HepG2 (cell line): ENCODE measurements around the gene PSD4. TPM values are rescaled to one million over a fixed set of nuclear protein-coding genes. Genes with fewer than 3 reads are reported as not detected.

Experiments
- CBX2 ChIP-seq, 2 experiments: fragments of 200-600 bp in 1 of 2; sonication (generic); formaldehyde crosslinking in 1 of 2; IDR thresholded peaks; 2 replicates each; pipeline versions ENCODE4 v1.7.0 to v1.8.1; 2018 to 2022; ENCODE audit warnings: low read depth in 2 of 2, low read length in 1 of 2, mild to moderate bottlenecking in 1 of 2, missing genetic modification reagents in 1 of 2
- FOXA1 ChIP-seq, 2 experiments: fragments of 450-650 bp in 1 of 2; sonication (generic) in 1 of 2; formaldehyde crosslinking in 1 of 2; IDR thresholded peaks; 2 replicates each; pipeline versions ENCODE4 v1.4.0 to v1.6.1; 2016 to 2020; ENCODE audit warnings: missing genetic modification reagents in 1 of 2
- MBNL3 ChIP-seq: fragments of 250-450 bp; sonication (Bioruptor Pico); conservative IDR thresholded peaks from 2 replicates; pipeline ENCODE4 v1.8.0; 2022; ENCODE audit warnings: mild to moderate bottlenecking, inconsistent platforms
- MEF2D ChIP-seq: sonication (generic); formaldehyde crosslinking; IDR thresholded peaks from 2 replicates; pipeline ENCODE4 v1.5.1; 2020; ENCODE audit warnings: mild to moderate bottlenecking, missing genetic modification reagents
- NFE2L1 ChIP-seq: sonication (generic); formaldehyde crosslinking; IDR thresholded peaks from 2 replicates; pipeline ENCODE4 v1.4.0; 2020; ENCODE audit warnings: missing genetic modification reagents, mild to moderate bottlenecking, borderline replicate concordance
- RXRA ChIP-seq: sonication (generic); formaldehyde crosslinking; IDR thresholded peaks from 2 replicates; pipeline ENCODE4 v1.5.1; 2020; ENCODE audit warnings: missing genetic modification reagents
- SP140L ChIP-seq: sonication (generic); formaldehyde crosslinking; IDR thresholded peaks from 2 replicates; pipeline ENCODE4 v1.4.0; 2020; ENCODE audit warnings: missing genetic modification reagents, borderline replicate concordance
- SRF ChIP-seq: IDR thresholded peaks from 2 replicates; pipeline ENCODE4 v1.6.1; 2011; ENCODE audit warnings: mild to moderate bottlenecking, low read depth, low read length, moderate library complexity
- TBX2 ChIP-seq: sonication (generic); formaldehyde crosslinking; IDR thresholded peaks from 2 replicates; pipeline ENCODE4 v1.5.0; 2020; ENCODE audit warnings: missing genetic modification reagents, mild to moderate bottlenecking, borderline replicate concordance
- ZC3H13 ChIP-seq: sonication (generic); formaldehyde crosslinking; IDR thresholded peaks from 2 replicates; pipeline ENCODE4 v1.8.1; 2023; ENCODE audit warnings: mild to moderate bottlenecking, missing genetic modification reagents, moderate library complexity
- ZNF496 ChIP-seq: sonication (generic); formaldehyde crosslinking; IDR thresholded peaks from 2 replicates; pipeline ENCODE4 v1.8.1; 2023; ENCODE audit warnings: mild to moderate bottlenecking, moderate library complexity, missing genetic modification reagents; ENCODE audit not compliant: insufficient replicate concordance
- ZNF713 ChIP-seq: sonication (generic); formaldehyde crosslinking; IDR thresholded peaks from 2 replicates; pipeline ENCODE4 v1.4.0; 2020; ENCODE audit warnings: mild to moderate bottlenecking, missing genetic modification reagents
- ZSCAN31 ChIP-seq: sonication (generic); formaldehyde crosslinking; IDR thresholded peaks from 2 replicates; pipeline ENCODE4 v1.5.0; 2020; ENCODE audit warnings: low read depth, mild to moderate bottlenecking, missing genetic modification reagents
- ZZZ3 ChIP-seq: sonication (generic); formaldehyde crosslinking; IDR thresholded peaks from 2 replicates; pipeline ENCODE4 v1.4.0; 2020; ENCODE audit warnings: missing genetic modification reagents, mild to moderate bottlenecking, borderline replicate concordance
- polyA plus RNA-seq, 8 experiments: library from polyadenylated mRNA; depleted of rRNA in 3 of 8; stranded (reverse) in 7 of 8; unstranded in 1 of 8; fragments of >200 nt; fragmentation: Illumina TruSeq in 4 of 8; extraction: Trizol in 4 of 8; gene quantifications; 2 replicates each; pipeline versions ENCODE4 v1.2.1 to v1.2.3, GENCODE V29; 2011 to 2016; ENCODE audit warnings: low read depth in 4 of 8, missing spikeins in 1 of 8, mixed read lengths in 1 of 8; ENCODE audit not compliant: insufficient read depth in 1 of 8
- total RNA-seq, 5 experiments: library from RNA; depleted of rRNA; stranded (reverse); fragments of >200 nt; fragmentation: Illumina TruSeq; extraction: Trizol; gene quantifications; 2 replicates each; pipeline ENCODE4 v1.2.3, GENCODE V29; 2016; ENCODE audit warnings: low read depth in 1 of 5
- TF ChIP-seq, protein P1 (sequence below): sonication (generic); formaldehyde crosslinking; IDR thresholded peaks from 2 replicates; pipeline ENCODE4 v1.5.0; 2020; ENCODE audit warnings: mild to moderate bottlenecking, missing genetic modification reagents, borderline replicate concordance
- TF ChIP-seq, protein P2 (sequence below): sonication (generic); formaldehyde crosslinking; IDR thresholded peaks from 2 replicates; pipeline ENCODE4 v1.5.0; 2020; ENCODE audit warnings: missing genetic modification reagents
- TF ChIP-seq, protein P3 (sequence below): sonication (generic); formaldehyde crosslinking; IDR thresholded peaks from 2 replicates; pipeline ENCODE4 v1.4.0; 2020; ENCODE audit warnings: missing genetic modification reagents
- TF ChIP-seq, protein P4 (sequence below): sonication (generic); formaldehyde crosslinking; IDR thresholded peaks from 2 replicates; pipeline ENCODE4 v1.5.0; 2020; ENCODE audit warnings: missing genetic modification reagents

The PSD4 gene
- total and polyA plus RNA-seq, 2 of the 13 experiments (the other 11 are each of a cell fraction or from before 2014, with no cell fraction given), result 5.8 to 9.4 TPM

DNA sequence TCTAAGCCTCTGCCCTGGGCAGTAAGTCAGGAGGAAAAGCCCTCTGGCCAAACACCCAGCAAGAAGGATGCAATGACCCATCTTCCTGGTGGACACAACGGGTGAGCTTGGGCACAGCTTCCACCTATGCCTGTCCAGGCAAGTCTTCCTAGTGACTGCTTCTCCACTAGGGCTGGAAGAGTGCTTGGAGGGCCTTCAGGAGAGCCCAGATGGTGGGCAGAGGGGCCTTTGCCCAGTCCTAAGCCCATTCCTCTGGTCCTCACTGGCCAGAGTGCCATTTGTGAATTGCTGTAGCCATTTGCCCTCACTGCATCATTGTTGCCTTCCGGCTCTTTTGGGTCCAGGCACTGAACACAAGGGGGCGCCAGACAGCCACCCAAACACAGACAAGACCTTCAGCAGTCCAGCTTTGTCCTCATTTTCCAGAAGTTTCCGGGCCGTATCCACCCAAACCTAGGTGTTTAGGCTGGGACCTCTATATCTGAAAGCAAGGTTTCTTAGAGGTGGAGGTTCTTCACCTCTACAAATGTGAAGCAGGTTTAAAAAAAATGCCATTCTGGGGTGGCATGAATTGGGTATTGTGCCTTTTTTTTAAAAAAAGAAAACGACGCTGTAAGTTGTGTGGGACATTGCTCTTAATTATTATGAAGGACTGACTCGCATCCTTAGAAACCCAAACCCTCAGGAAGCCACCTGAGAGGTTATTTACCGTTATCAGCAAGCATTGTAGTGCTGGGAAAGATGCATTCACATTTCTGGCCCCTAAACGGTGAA, 75.4 kb downstream of the PSD4 start (continued):
- TF ChIP-seq RXRA (peak; percentile 40; the same call in 1 of the 2 replicates), ZNF496 (CRISPR knock-in tag) (no peak), TBX2 (no peak), SP140L (CRISPR knock-in tag) (no peak), FOXA1 (IDR thresholded peaks at IDR 0.05) (no peak), FOXA1 (CRISPR knock-in tag; IDR thresholded peaks at IDR 0.05) (0 out of 2 replicates have a peak, but pooled peaks have one; percentile 5), ZC3H13 (CRISPR knock-in tag) (no peak), NFE2L1 (no peak), SRF (no peak), ZSCAN31 (peak; percentile 57; the same call in 1 of the 2 replicates), MBNL3 (no peak), ZZZ3 (no peak), ZNF713 (CRISPR knock-in tag) (no peak), CBX2 (IDR thresholded peaks at IDR 0.05; ENCODE audit: low read depth, low read length) (no peak), CBX2 (CRISPR knock-in tag; IDR thresholded peaks at IDR 0.05; ENCODE audit: low read depth) (no peak), MEF2D (CRISPR knock-in tag) (no peak)
- TF ChIP-seq, protein P1, sequence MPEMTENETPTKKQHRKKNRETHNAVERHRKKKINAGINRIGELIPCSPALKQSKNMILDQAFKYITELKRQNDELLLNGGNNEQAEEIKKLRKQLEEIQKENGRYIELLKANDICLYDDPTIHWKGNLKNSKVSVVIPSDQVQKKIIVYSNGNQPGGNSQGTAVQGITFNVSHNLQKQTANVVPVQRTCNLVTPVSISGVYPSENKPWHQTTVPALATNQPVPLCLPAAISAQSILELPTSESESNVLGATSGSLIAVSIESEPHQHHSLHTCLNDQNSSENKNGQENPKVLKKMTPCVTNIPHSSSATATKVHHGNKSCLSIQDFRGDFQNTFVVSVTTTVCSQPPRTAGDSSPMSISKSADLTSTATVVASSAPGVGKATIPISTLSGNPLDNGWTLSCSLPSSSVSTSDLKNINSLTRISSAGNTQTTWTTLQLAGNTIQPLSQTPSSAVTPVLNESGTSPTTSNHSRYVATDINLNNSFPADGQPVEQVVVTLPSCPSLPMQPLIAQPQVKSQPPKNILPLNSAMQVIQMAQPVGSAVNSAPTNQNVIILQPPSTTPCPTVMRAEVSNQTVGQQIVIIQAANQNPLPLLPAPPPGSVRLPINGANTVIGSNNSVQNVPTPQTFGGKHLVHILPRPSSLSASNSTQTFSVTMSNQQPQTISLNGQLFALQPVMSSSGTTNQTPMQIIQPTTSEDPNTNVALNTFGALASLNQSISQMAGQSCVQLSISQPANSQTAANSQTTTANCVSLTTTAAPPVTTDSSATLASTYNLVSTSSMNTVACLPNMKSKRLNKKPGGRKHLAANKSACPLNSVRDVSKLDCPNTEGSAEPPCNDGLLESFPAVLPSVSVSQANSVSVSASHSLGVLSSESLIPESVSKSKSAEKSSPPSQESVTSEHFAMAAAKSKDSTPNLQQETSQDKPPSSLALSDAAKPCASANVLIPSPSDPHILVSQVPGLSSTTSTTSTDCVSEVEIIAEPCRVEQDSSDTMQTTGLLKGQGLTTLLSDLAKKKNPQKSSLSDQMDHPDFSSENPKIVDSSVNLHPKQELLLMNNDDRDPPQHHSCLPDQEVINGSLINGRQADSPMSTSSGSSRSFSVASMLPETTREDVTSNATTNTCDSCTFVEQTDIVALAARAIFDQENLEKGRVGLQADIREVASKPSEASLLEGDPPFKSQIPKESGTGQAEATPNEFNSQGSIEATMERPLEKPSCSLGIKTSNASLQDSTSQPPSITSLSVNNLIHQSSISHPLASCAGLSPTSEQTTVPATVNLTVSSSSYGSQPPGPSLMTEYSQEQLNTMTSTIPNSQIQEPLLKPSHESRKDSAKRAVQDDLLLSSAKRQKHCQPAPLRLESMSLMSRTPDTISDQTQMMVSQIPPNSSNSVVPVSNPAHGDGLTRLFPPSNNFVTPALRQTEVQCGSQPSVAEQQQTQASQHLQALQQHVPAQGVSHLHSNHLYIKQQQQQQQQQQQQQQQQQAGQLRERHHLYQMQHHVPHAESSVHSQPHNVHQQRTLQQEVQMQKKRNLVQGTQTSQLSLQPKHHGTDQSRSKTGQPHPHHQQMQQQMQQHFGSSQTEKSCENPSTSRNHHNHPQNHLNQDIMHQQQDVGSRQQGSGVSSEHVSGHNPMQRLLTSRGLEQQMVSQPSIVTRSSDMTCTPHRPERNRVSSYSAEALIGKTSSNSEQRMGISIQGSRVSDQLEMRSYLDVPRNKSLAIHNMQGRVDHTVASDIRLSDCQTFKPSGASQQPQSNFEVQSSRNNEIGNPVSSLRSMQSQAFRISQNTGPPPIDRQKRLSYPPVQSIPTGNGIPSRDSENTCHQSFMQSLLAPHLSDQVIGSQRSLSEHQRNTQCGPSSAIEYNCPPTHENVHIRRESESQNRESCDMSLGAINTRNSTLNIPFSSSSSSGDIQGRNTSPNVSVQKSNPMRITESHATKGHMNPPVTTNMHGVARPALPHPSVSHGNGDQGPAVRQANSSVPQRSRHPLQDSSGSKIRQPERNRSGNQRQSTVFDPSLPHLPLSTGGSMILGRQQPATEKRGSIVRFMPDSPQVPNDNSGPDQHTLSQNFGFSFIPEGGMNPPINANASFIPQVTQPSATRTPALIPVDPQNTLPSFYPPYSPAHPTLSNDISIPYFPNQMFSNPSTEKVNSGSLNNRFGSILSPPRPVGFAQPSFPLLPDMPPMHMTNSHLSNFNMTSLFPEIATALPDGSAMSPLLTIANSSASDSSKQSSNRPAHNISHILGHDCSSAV (CRISPR knock-in tag), result no peak
- TF ChIP-seq, protein P2, sequence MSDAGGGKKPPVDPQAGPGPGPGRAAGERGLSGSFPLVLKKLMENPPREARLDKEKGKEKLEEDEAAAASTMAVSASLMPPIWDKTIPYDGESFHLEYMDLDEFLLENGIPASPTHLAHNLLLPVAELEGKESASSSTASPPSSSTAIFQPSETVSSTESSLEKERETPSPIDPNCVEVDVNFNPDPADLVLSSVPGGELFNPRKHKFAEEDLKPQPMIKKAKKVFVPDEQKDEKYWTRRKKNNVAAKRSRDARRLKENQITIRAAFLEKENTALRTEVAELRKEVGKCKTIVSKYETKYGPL, result no peak
- TF ChIP-seq, protein P3, sequence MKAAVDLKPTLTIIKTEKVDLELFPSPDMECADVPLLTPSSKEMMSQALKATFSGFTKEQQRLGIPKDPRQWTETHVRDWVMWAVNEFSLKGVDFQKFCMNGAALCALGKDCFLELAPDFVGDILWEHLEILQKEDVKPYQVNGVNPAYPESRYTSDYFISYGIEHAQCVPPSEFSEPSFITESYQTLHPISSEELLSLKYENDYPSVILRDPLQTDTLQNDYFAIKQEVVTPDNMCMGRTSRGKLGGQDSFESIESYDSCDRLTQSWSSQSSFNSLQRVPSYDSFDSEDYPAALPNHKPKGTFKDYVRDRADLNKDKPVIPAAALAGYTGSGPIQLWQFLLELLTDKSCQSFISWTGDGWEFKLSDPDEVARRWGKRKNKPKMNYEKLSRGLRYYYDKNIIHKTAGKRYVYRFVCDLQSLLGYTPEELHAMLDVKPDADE (CRISPR knock-in tag), result no peak
- TF ChIP-seq, protein P4, sequence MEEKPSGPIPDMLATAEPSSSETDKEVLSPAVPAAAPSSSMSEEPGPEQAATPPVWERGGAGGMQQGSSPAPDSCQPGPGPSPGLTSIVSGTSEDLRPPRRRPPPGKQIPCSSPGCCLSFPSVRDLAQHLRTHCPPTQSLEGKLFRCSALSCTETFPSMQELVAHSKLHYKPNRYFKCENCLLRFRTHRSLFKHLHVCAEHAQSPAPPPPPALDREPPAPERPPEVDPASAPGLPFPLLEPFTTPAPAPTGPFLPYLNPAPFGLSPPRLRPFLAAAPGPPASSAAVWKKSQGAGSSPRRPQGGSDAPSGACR (CRISPR knock-in tag), result peak; percentile 28; the same call in 1 of the 2 replicates
